Measurements from ENCODE around the gene PTPN2. TPM values are rescaled to one million over a fixed set of nuclear protein-coding genes. Genes with fewer than 3 reads are reported as not detected.

The PTPN2 gene
- total and polyA plus RNA-seq, 12 donors = 13.1 to 60.4 (median 31.2) TPM

DNA sequence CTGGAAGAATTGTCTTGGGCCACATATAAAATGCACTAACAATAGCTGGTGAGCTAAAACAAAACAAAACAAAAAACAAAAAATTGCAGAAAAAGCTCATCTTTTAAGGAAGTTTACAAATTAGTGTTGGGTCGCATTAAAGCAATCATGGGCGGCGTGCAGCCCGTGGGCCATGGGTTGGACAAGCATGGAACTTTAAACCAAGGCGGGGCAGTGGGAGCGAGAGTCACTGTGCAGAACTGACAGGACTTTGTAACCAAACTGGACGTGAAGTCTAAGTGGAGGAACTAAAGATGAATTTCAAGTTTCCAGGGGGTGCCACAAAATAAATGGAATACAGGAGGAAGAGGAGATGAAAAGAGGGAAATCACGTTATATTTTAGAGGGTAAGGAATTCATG lies 100.5 kb downstream of the PTPN2 start:
- 91 to 95% (median 92%) methylated on average over 8 of the region's 8 CpGs for WGBS, 4 donors
- Histone ChIP-seq H3K4me1 (replicated peaks in 1 of 2) (no peaks in the 10 kb centered on the region), H3K36me3 (replicated peaks in 1 of 2) (no peaks in the 10 kb centered on the region), H3K27ac (no peak overlapping the region), H3K27me3 (no peaks in the 10 kb centered on the region), H3K9me3 (replicated peaks in 1 of 3) (no peaks in the 10 kb centered on the region), H3K4me3 (no peak overlapping the region)
- no peak for TF ChIP-seq POLR2A (IDR thresholded peaks at IDR 0.05)
- no peak for DNase-seq
- intact Hi-C loops (cut with DNase I) = no loop called here

DNA sequence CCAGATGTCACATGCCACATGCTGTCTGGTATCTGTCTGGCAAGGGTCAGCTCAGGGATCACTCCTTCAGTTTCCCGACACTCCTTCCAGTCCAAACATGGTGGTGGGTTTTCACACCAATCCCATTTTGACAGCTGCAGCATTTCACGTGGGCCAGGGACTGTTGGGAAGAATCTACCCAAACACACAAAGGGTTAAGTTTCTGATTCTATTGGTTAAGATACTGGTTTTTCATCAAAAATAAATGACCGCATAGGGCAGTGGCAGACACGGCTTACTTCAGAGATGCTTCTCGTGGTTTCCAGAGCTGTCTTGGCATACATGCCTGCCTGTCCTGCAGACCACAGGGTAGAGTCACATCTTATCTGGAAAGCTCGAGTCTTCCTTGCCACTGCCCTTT lies 101.5 kb downstream of the PTPN2 start:
- no peaks in the 10 kb centered on the region for H3K36me3 ChIP-seq (replicated peaks in 1 of 2)
- no peaks in the 10 kb centered on the region for H3K9me3 ChIP-seq (replicated peaks in 1 of 3)
- H3K4me1 ChIP-seq (replicated peaks in 1 of 2) = no peaks in the 10 kb centered on the region
- no peak for DNase-seq
- H3K27ac ChIP-seq = no peak overlapping the region
- 83 to 92% (median 84%) methylated on average over 6 of the region's 6 CpGs for WGBS, 4 donors
- intact Hi-C loops (cut with DNase I) = no loop called here
- no peak for TF ChIP-seq POLR2A (IDR thresholded peaks at IDR 0.05)
- TF ChIP-seq, protein P1, sequence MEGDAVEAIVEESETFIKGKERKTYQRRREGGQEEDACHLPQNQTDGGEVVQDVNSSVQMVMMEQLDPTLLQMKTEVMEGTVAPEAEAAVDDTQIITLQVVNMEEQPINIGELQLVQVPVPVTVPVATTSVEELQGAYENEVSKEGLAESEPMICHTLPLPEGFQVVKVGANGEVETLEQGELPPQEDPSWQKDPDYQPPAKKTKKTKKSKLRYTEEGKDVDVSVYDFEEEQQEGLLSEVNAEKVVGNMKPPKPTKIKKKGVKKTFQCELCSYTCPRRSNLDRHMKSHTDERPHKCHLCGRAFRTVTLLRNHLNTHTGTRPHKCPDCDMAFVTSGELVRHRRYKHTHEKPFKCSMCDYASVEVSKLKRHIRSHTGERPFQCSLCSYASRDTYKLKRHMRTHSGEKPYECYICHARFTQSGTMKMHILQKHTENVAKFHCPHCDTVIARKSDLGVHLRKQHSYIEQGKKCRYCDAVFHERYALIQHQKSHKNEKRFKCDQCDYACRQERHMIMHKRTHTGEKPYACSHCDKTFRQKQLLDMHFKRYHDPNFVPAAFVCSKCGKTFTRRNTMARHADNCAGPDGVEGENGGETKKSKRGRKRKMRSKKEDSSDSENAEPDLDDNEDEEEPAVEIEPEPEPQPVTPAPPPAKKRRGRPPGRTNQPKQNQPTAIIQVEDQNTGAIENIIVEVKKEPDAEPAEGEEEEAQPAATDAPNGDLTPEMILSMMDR (IDR thresholded peaks at IDR 0.05) = no peak
- H3K4me3 ChIP-seq = no peak overlapping the region
- no peaks in the 10 kb centered on the region for H3K27me3 ChIP-seq

DNA sequence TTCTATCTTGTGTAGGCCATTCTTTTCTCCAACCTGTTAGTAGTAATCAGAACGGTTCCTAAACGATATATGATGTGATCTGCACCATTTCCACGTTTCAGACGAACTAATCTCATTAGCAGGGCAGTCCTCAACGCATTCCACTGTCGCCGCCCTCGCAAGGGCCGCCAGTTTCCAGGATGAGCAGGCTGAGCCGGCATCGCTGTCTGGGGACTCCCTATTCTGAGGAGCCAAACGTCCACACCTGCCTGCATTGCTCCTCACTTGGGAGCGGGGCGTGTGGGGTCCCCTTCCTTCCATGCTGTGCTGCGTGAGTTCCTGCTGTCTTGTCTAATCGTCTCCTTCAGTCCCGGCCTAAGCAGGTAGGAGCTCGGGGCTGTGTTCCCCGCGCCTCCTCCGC lies 104.6 kb downstream of the PTPN2 start:
- Histone ChIP-seq H3K27ac (no peak overlapping the region), H3K9me3 (replicated peaks in 1 of 3) (no peaks in the 10 kb centered on the region), H3K4me3 (no peak overlapping the region), H3K4me1 (replicated peaks in 1 of 2) (no peaks in the 10 kb centered on the region), H3K27me3 (no peaks in the 10 kb centered on the region), H3K36me3 (replicated peaks in 1 of 2) (no peaks in the 10 kb centered on the region)
- TF ChIP-seq POLR2A (IDR thresholded peaks at IDR 0.05) = no peak
- TF ChIP-seq, protein P1 (IDR thresholded peaks at IDR 0.05) = no peak
- no peak for DNase-seq
- 87 to 93% (median 91%) methylated on average over 16 to 21 of the region's 21 CpGs for WGBS, 4 donors
- intact Hi-C loops (cut with DNase I) = no loop called here

DNA sequence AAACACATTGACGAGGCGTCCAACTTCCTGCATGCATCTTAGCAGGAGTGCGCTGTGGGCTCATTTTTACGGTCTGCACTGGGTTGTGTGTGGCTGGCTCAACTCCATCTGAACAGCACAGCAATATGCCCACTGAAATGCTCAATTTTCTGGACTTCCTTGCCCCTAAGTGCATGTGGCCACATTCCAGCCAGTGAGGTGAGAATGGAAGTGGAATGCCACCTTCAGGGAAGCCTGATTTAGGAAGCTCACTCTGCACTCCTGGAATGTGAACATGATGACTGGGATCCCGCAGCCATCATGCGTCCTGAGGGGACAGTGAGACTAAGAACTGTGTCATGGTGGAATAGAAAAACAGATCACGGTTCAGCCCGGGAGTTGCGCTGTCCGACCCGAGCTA lies 105.0 kb downstream of the PTPN2 start:
- no peak for TF ChIP-seq POLR2A (IDR thresholded peaks at IDR 0.05)
- TF ChIP-seq, protein P1 (IDR thresholded peaks at IDR 0.05) = no peak
- H3K4me1 ChIP-seq (replicated peaks in 1 of 2) = no peaks in the 10 kb centered on the region
- H3K9me3 ChIP-seq (replicated peaks in 1 of 3) = no peaks in the 10 kb centered on the region
- intact Hi-C loops (cut with DNase I) = no loop called here
- DNase-seq = no peak
- H3K4me3 ChIP-seq = no peak overlapping the region
- H3K36me3 ChIP-seq (replicated peaks in 1 of 2) = no peaks in the 10 kb centered on the region
- no peak overlapping the region for H3K27ac ChIP-seq
- 94 to 96% (median 95%) methylated on average over 11 of the region's 11 CpGs for WGBS, 4 donors
- H3K27me3 ChIP-seq = no peaks in the 10 kb centered on the region

DNA sequence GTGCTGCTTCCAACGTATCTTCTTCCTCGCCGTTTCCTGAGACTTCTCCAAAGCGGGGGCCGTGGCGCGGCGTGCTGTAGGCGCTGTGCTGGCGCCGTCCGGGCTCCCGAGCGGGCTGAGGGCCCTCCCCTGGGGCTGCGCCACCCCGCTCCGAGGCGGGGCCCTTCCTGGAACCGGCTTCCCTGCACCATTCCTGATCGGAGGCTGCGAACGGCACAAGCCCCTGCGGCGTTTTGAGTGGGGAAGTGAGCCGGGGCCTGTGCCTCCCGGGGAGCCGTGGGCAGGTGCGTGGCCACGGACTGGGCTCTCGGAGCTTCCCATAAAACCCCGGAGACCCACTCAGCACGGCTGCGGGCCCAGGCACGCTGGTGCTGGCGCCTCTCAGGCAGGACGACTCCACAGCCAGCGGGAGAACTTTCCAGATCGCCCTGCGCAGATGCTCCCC lies 106.5 kb downstream of the PTPN2 start:
- 75 to 96% (median 83%) methylated on average over 10 to 39 of the region's 39 CpGs for whole genome bisulfite sequencing, 4 donors
- H3K4me1 ChIP-seq (replicated peaks in 1 of 2) = no peaks in the 10 kb centered on the region
- no peak overlapping the region for H3K4me3 ChIP-seq
- H3K36me3 ChIP-seq (replicated peaks in 1 of 2) = no peaks in the 10 kb centered on the region
- no peak overlapping the region for H3K27ac ChIP-seq
- intact Hi-C loops (cut with DNase I) = no loop called here
- no peak for TF ChIP-seq POLR2A (IDR thresholded peaks at IDR 0.05)
- TF ChIP-seq, protein P1 (IDR thresholded peaks at IDR 0.05) = no peak
- no peaks in the 10 kb centered on the region for H3K9me3 ChIP-seq (replicated peaks in 1 of 3)
- no peak for DNase-seq
- H3K27me3 ChIP-seq = no peaks in the 10 kb centered on the region
